GM13976 (cell line): ENCODE results near the gene KCNAB1.
"Not testable (repeated sequence)": the region's sequence is repeated elsewhere in the genome, so short reads cannot be mapped to it uniquely, and the experiment has no call there.

ENCODE experiments used
- DNase-seq: peaks from one replicate; pipeline ENCODE4 v3.0.0; 2012; ENCODE audit warnings: low spot score
- in situ Hi-C: fragments of 300-500 bp; cut with MboI; formaldehyde crosslinking; loops from one replicate; pipeline ENCODE4 v1.12.0; 2022; ENCODE audit warnings: low sequenced_read_pairs, mixed read lengths, inconsistent platforms; ENCODE audit not compliant: unreplicated experiment
- TF ChIP-seq, protein P1 (sequence below): IDR thresholded peaks from 2 replicates; pipeline ENCODE4 v1.5.1; 2012; ENCODE audit warnings: borderline replicate concordance, mild to moderate bottlenecking; ENCODE audit not compliant: insufficient read depth; ENCODE audit errors: extremely low read depth, missing control alignments, control extremely low read depth

The KCNAB1 gene

DNA sequence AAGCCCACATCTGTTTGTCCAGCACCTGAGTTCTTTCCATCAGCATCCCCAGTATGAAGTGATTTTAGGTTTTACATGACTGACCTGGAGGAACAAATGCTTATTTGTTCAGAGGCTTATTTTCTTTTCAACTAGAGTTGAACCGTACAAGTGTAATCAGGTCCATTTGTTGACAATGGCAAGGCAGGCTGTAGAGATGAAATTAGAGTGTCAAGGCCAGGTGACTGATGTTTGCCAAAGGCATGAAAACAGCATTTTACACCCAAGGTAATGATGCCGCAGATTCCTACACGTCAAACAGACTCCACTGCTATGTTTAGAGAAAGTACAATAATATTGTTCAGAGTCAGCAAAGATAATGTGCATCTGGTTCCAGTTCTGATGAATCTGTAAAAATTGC lies 96.5 kb downstream of the KCNAB1 start:
- TF ChIP-seq, protein P1, sequence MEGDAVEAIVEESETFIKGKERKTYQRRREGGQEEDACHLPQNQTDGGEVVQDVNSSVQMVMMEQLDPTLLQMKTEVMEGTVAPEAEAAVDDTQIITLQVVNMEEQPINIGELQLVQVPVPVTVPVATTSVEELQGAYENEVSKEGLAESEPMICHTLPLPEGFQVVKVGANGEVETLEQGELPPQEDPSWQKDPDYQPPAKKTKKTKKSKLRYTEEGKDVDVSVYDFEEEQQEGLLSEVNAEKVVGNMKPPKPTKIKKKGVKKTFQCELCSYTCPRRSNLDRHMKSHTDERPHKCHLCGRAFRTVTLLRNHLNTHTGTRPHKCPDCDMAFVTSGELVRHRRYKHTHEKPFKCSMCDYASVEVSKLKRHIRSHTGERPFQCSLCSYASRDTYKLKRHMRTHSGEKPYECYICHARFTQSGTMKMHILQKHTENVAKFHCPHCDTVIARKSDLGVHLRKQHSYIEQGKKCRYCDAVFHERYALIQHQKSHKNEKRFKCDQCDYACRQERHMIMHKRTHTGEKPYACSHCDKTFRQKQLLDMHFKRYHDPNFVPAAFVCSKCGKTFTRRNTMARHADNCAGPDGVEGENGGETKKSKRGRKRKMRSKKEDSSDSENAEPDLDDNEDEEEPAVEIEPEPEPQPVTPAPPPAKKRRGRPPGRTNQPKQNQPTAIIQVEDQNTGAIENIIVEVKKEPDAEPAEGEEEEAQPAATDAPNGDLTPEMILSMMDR = no peak
- DNase-seq = no peak
- in situ Hi-C loops = no loop called here

DNA sequence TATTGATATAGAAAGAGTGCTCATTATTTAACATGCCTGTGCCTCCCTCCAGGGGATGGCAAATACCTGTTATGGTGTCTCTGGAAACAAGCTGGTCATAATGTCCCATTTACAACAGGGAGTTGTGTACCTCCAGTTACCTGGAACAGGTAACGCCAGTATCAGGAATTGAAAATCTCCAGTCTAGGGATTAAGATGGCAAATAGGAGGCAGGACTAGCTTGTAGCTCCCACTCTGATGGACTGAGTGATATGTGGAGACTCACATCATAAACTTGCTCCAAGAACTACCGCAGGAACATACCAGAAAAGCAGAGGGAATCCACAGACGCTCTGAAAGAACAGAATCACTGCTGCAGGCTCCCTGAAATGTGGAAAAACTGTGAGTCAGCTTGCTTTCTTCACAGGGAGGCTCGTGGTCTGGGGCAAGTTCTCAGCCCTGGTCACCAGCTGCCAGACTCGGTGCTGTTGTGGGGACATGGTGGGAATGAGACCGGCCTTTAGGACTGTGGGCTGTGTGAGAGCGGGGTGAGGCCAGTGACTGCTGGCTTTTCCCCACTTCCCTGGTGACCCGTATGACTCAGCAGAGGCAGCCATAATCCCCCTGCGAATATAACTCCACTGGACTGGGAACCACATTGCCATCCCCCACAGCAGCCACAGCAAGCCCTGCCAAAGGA lies 97.4 kb downstream of the KCNAB1 start:
- DNase-seq = no peak
- TF ChIP-seq, protein P1 = no peak
- in situ Hi-C loops = no loop called here

DNA sequence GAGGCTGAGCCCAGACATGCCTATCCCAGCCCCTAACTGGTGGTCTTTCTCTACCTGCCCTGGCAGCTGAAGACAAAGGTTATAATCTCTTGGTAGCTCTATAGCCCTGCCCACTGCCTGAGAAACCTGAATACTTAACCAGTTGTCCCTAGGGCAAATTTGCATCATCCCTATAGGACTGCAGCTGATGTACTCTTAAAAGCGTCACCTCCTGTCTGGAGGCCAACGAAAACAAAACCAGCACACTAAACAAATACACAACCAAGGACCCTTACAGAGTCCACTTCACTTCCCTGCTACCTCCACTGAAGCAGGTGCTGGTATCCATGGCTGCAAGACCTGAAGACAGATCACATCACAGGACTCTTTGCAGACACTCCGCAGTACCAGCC lies 98.0 kb downstream of the KCNAB1 start:
- DNase-seq = no peak

DNA sequence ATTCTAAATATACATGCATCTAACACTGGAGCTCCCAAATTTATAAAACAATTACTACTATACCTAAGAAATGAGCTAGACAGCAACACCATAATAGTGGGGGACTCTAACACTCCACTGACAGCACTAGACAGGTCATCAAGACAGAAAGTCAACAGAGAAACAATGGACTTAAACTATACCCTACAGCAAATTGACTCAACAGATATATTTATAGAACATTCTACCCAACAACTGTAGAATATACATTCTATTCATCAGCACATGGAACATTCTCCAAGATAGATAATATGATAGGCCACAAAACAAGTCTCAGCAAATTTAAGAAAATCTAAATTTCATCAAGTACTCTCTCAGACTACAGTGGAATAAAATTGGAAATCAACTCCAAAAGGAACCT lies 102.0 kb downstream of the KCNAB1 start:
- in situ Hi-C loops, DNase-seq: not testable (repeated sequence)

More for the DNA sequence above, 98.0 kb downstream of the KCNAB1 start:
- TF ChIP-seq, protein P1 = no peak
- in situ Hi-C loops = no loop called here

DNA sequence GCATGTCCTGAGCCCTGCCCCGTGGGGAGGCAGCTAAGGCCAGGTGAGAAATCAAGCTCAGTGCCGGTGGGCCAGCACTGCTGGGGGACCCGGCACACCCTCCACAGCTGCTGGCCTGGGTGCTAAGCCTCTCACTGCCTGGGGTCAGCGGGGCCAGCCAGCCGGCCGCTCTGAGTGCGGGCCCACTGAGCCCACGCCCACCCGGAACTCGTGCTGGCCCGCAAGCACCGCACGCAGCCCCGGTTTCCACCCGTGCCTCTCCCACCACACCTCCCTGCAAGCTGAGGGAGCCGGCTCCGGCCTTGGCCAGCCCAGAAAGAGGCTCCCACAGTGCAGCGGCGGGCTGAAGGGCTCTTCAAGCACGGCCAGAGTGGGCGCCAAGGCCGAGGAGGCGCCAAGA lies 103.7 kb downstream of the KCNAB1 start:
- DNase-seq, in situ Hi-C loops: not testable (repeated sequence)

DNA sequence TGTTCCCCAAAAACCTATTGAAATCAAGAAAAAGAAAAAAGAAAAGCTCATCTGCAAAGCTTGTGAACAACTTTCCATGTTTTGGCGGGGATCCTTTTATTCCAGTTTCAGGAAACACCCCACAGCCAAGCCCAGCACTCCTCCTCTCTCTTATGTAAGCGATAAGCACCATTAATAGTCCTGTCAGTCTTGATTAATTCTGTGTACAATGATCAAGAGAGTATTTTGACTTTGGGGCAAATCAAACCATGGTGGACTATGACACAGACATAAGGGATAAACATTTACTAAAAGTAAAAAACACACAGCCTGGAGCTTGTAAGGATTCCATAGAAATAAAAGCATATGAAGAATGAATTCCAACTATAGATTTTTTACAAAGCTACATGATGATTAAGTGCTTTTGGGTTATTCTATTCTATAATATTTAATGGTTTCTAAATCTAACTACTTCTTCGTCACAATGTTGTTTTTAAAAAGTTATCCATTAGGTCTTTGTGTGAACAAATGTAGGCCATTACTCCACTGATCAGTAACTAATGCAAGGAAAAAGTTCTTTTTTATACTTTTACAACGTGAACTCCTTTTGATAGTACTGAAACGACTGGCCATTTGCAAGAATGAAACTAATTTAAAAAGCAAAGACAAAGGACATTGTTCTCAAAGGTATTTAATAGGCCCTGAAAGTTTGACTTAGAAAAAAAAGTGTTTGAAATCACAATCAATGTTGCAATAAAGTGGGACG lies 106.5 kb downstream of the KCNAB1 start:
- TF ChIP-seq, protein P1 = no peak
- in situ Hi-C loops = no loop called here

DNA sequence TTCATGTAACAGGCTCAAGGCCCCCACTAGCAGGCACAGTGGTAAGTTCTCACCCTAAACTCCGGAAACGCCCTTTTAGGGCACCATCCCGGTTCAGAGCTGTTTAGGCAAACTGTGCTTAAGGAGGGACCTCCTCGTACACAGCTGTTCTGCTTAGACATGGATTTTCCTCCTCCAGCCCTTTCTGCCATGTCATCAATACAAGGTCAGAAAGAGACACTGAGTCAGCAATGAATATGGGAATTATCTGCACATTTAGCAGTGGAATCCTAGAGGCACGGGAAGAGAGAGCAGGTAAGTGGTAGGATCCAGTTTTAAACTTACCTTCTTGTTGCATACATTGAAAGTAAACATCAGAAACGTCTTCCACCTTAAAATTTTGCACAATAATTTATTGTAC lies 107.3 kb downstream of the KCNAB1 start:
- DNase-seq = no peak
- in situ Hi-C loops = no loop called here
- TF ChIP-seq, protein P1 = no peak

More for the DNA sequence above, 106.5 kb downstream of the KCNAB1 start:
- DNase-seq = no peak
